Measurements from ENCODE around the gene YPEL2.

Gene YPEL2

GRCh38 chr17:59366773-59367656, 35.6 kb downstream of the YPEL2 start (continued):
- TF ChIP-seq ZNF600 (tag by site-specific recombination; IDR thresholded peaks at IDR 0.05): no peak; the same call in 1 of the 2 replicates
- no peak for TF ChIP-seq SP2 (tag by site-specific recombination; IDR thresholded peaks at IDR 0.05)
- TF ChIP-seq KLF7 (tag by site-specific recombination; IDR thresholded peaks at IDR 0.05; ENCODE audit: borderline replicate concordance): no peak
- TF ChIP-seq ZNF473 (tag by site-specific recombination; IDR thresholded peaks at IDR 0.05): no peak
- TF ChIP-seq ZNF488 (tag by site-specific recombination; IDR thresholded peaks at IDR 0.05): no peak
- no peak for TF ChIP-seq ZNF549 (tag by site-specific recombination; IDR thresholded peaks at IDR 0.05)
- no peak for TF ChIP-seq KLF1 (tag by site-specific recombination; IDR thresholded peaks at IDR 0.05)
- no peak for TF ChIP-seq REPIN1 (tag by site-specific recombination; IDR thresholded peaks at IDR 0.05; ENCODE audit: low read depth)
- TF ChIP-seq EGR2 (tag by site-specific recombination; IDR thresholded peaks at IDR 0.05; ENCODE audit: low read depth): 0 out of 2 replicates have a peak, but pooled peaks have one; percentile 35
- 0 out of 2 replicates have a peak, but pooled peaks have one; percentile 17 for TF ChIP-seq SCRT2 (tag by site-specific recombination; IDR thresholded peaks at IDR 0.05)
- TF ChIP-seq ZFP37 (tag by site-specific recombination; IDR thresholded peaks at IDR 0.05): no peak
- no peak for TF ChIP-seq ZNF184 (tag by site-specific recombination; IDR thresholded peaks at IDR 0.05)
- TF ChIP-seq ZNF157 (tag by site-specific recombination; IDR thresholded peaks at IDR 0.05): no peak
- no peak for TF ChIP-seq ZSCAN30 (tag by site-specific recombination; IDR thresholded peaks at IDR 0.05)
- no peak for TF ChIP-seq ZNF664 (tag by site-specific recombination; IDR thresholded peaks at IDR 0.05)
- TF ChIP-seq ZNF677 (tag by site-specific recombination; IDR thresholded peaks at IDR 0.05): no peak
- no peak for TF ChIP-seq ZNF585B (tag by site-specific recombination; IDR thresholded peaks at IDR 0.05)
- TF ChIP-seq ZNF239 (tag by site-specific recombination; IDR thresholded peaks at IDR 0.05): no peak
- no peak for TF ChIP-seq ZBTB1 (tag by site-specific recombination; IDR thresholded peaks at IDR 0.05)
- TF ChIP-seq HOXC10 (CRISPR knock-in tag; IDR thresholded peaks at IDR 0.05): no peak
- TF ChIP-seq ZNF48 (tag by site-specific recombination; IDR thresholded peaks at IDR 0.05): no peak
- TF ChIP-seq ZNF843 (tag by site-specific recombination; IDR thresholded peaks at IDR 0.05): no peak
- no peak for TF ChIP-seq ZNF510 (tag by site-specific recombination; IDR thresholded peaks at IDR 0.05; ENCODE audit: insufficient replicate concordance)
- TF ChIP-seq ZNF776 (tag by site-specific recombination; IDR thresholded peaks at IDR 0.05; ENCODE audit: borderline replicate concordance): no peak
- TF ChIP-seq ZNF792 (tag by site-specific recombination; IDR thresholded peaks at IDR 0.05): no peak
- TF ChIP-seq ZNF639 (tag by site-specific recombination; IDR thresholded peaks at IDR 0.05): no peak
- no peak for TF ChIP-seq ZNF645 (tag by site-specific recombination; IDR thresholded peaks at IDR 0.05)
- no peak for TF ChIP-seq KLF9 (tag by site-specific recombination; IDR thresholded peaks at IDR 0.05; ENCODE audit: low read depth)
- TF ChIP-seq ZNF37A (tag by site-specific recombination; IDR thresholded peaks at IDR 0.05): no peak
- no peak; the same call in 1 of the 2 replicates for TF ChIP-seq KLF8 (tag by site-specific recombination; IDR thresholded peaks at IDR 0.05)
- no peak for TF ChIP-seq ZNF292 (tag by site-specific recombination; IDR thresholded peaks at IDR 0.05; ENCODE audit: borderline replicate concordance, low read depth)
- no peak for TF ChIP-seq PBX3 (CRISPR knock-in tag; IDR thresholded peaks at IDR 0.05)
- no peak for TF ChIP-seq ZNF555 (tag by site-specific recombination; conservative IDR thresholded peaks at IDR 0.05)
- no peak for TF ChIP-seq ZNF426 (tag by site-specific recombination; IDR thresholded peaks at IDR 0.05)
- no peak for TF ChIP-seq ZNF214 (tag by site-specific recombination; IDR thresholded peaks at IDR 0.05; ENCODE audit: borderline replicate concordance)
- no peak for TF ChIP-seq ZNF169 (tag by site-specific recombination; IDR thresholded peaks at IDR 0.05)
- TF ChIP-seq YY1 (tag by site-specific recombination; IDR thresholded peaks at IDR 0.05): no peak
- peak; percentile 12; the same call in 1 of the 2 replicates for TF ChIP-seq TRIM28 (IDR thresholded peaks at IDR 0.05; ENCODE audit: borderline replicate concordance, low read length)
- TF ChIP-seq ZNF596 (tag by site-specific recombination; IDR thresholded peaks at IDR 0.05): no peak

Data from HEK293 (cell line).